ENCODE measurements around the gene GFPT2.

Gene GFPT2

DNA sequence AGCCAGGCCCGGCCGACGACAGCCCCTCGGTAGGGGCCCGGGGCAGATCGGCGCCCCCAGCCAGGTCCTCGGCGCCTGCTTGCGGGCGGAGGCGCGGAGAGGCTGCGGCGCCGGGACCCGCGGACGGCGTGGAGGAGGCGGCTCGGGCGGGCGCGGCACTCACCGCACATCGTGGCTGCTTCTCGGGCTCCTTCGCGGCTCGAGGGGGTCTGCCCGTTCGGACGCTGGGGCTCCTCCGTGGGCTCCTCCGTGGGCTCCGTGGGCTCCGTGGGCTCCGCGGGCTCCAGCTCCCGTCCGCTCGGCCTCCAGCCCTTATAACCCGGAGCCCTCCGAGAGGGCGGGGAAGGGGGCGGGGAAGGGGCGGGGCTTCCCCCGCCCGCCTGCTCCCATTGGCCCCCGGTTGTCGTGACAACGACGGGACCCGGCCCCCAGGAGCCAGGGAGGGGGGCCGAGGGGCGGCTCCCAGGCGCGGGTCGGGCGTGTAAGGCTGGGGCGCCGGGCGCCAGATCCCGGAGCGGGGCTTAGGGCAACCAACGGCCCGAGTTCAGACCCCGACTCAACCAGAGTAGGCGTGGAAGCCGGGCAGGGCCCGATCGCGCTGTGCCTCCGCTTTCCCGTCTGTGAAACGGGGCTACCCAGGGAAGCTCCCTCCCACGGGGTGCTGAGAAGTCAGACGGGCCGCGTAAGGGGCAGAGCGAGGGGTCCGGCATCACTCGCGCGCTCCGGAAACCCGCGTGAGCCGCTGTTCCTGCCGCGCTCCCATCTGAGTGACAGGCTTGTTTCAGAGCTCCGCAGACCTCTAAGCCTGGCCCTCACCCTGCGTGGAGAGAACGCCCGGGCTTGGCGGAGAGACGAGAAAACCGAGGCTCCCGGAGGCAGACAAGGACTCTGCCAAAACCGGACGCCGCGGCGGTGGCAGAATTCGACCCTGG lies at the start of gene GFPT2:
Gene GFPT2 (minus strand): TSS at position 289 of the 932 bp plus-strand sequence. CDS start 119 bp downstream, at position 170.
- DNase-seq: no peak

DNA sequence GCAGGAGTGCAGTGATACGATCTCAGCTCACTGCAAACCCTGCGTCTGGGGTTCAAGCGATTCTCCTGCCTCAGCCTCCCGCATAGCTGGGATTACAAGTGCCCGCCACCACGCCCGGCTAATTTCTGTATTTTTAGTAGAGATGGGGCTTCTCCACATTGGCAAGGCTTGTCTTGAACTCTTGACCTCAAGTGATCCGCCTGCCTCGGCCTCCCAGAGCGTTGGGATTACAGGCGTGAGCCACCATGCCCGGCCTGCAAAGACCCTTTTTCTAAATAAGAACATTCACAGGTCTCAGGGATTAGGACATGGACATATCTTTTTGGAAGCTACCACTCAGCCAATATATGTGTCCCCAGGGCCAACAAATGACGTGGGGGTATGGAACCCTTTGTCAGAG lies 49.6 kb upstream of the GFPT2 start:
- no peak for DNase-seq

DNA sequence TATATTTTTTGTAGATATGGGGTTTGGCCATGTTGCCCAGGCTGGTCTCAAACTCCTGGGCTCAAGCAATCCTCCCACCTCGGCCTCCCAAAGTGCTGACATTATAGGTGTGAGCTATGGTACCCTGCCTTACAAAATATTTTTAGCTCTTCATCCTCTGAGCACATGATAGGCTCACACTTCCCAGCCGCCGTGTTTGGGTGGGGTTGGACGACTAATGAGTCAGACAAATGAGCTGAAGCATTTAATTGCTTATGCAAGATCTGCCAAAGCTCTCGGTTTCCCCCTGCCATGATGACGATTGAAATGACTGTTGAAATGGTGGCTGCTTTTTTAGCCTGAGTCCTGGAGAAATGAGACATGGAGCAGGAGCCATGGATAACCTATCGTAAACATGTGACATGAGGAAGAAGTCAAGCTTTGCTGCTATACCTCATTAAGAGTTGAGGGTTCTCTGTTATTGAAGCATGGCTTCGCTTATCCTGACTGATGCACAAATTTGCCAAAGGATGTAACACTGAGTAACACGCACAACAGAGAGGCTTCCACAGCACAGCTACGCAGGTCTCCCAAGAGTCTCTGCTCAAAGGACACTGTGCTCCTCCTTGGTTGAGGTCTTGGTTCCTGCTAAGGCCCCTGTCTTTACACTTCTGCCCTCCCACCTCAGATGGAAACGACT lies 48.2 kb upstream of the GFPT2 start:
- DNase-seq: no peak

DNA sequence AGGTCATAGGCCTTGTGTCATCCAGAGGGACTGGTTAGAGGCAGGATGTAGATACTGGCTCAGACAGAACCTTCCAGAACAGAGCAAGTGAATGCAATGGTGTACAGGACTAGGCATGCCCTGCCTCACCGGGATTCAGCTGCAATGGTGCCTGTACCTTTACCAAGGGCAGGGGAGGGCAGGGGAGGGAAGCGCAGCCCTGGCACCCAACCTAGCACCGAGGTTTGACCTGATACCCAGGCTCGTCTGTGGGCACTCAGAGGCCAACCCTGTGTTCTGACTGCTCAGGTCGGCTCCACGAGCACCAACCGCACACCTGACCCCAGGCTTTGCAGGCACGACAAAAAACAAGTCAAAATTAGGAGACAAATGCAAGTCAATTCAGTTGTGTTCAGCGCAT lies 47.3 kb upstream of the GFPT2 start:
- DNase-seq: no peak

DNA sequence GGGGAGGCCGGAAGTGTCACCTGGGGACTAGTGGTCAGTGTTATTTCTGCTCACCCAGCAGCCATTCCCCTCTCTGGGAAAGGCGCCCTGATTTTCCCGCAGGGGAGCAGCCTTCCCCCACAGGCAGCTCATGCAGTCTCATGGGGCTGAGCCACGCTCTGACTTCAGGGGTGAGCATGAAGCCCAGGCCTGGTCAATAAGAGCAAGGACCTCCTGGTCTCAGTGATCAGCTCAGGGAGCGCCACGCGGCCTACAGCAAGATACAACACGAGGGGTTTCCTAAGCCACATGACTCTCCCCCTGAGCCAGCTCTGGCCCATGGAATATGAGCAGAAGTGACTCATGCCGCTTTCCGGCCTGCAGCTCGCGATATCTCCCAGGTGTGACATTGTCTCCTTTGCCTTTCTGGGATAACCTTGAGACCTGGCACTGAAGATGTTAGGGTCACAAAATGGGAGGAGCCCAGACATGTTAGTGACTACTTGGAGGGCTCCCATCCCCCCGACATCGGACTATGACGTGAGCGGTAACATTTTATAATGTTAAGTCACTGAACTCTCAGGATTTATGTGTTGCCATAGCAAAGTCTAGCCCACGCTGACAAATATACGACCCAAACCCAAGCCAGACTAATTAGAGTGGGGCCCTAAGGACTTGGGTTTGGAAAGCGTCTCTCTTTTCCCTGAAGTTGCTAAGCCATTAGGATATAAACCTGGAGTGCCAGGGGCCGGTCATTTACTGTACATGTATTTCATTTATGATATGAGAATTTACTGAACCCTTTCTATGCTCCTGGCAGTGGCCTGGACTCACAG lies 46.5 kb upstream of the GFPT2 start:
- DNase-seq: no peak

DNA sequence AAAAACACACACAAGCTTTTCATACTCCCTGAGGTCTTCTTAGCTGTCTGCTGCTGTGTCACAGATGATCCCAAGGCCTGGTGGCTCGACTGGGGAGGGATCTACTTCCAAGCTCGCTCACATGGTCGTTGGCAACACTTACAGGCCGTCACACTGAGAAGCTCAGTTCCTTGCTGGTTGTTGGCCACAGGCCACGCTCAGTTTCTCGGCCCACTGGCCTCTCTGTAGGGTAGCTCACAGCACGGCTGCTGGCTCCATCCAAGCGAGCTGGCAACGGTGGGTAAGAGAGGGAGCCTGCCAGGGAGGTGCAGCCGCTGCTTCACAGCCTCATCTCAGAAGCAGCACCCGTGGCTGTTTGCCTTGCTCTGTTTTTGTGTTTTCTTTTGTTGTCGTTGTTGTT lies 43.8 kb upstream of the GFPT2 start:
- DNase-seq: no peak

DNA sequence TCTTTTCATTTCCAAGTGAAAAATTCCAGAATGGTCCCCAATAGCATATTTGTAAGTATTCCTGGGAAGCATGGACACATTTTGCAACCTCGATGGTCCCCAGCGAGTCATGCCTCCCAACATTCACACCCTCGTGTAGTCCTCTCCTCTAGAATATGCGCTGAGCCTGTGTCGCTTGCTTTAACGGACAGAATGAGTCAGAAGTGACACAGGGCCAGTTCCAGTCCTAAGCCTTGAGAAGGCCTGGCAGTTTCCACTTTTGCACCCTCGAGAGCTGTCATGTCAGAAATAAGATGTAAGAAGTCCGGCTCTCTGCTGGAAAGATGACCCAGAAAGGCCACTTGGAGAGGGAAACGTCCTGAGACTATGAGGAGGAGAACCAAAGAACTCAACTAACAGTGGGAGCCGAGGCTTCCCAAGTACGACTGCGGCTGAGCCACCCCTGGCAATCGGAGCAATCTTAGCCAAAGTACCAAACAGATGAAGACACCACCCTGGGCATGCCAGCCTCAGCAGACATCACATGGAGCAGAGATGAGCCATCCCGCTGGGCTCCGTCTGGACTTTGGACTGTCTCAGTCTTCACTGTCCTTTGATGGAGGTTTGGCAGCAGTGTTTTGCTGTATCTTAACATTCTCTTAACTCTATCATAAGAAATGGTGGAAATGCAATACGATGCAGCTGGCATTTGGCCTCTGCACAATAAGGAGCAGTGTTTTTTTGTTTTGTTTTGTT lies 42.6 kb upstream of the GFPT2 start:
- DNase-seq: no peak

DNA sequence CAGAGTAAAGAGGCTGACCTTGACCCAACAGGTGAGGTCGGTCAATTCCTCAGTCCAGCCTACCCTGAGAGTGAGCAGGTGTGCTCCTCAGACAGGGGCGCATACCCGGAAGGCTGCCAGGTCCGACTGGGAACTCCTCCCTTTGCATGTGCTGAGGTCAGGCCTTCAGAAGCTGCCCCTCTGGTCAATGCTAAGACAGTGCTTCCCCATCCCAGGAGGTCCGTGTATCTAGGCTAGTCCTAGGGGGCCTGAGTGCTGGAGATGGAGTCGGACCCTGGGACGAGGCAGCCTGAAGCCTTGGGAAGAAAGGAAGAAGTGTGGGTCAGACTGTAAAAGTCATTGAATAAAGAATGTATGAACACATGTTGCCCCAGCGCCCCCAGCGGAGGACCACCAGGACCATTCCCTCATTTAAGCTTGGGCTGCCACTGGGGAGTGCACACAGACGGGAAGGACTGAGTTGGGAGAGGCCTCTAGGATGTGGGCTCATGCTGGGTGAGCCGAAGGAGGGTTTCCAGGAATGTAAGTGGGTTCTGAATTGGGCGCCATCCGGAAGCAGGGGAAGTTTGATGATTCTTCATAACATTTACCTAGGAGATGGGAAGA lies 41.0 kb upstream of the GFPT2 start:
- DNase-seq: no peak

DNA sequence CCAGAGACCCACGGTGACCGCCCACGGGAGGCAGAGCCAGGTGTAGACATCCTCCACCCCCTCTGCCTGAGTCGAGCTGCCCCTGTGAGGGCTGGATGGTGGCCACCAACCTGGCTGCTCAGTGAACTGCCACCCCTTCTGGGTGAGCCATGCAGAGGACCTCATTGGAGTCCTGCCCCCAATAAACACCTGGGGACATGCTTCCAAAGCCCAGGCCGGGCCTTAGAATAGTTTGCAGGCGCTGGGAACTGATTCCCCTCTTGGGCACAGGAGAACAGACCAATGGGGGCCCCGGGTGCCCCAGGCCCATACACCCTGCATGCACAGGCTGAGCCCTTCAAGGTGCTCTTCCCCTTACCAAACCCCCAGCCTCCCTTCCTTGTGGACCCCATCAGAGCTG lies 38.1 kb upstream of the GFPT2 start:
- DNase-seq: no peak

DNA sequence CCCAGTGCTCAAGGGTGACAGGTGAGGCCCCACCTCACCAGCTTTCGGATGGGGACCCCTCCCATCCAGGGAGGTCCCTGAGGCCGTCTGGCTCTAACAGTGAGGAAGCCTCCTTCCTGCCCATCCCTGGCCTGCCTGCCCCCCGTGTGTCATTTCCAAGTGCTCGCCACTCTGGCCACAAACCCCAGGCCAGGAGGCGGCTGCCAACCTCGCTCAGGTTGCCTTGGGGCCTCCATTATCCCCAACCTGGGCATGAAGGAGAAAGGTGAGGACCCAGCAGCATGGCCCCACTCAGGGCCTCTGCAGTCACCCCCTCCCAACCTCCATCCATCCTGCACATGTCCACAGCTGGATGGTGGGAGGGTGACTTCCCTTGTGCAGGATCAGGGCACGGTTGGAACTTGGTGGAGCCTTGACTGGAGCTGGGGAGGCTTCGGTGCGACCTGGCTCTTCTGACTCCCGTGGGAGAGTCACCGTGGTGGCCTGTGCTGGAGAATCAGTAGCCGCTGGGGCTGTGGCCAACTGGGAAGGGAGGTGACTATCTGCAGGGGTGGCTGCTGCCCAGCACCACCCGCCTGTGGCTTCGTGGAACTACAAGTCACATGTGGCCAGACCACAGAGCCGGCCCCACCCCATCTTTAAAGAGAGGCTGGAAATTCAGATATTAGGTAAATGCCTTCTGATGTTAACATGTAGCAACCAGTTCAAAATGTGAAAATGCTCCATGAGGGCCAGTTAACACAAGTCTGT lies 37.5 kb upstream of the GFPT2 start:
- DNase-seq: no peak

DNA sequence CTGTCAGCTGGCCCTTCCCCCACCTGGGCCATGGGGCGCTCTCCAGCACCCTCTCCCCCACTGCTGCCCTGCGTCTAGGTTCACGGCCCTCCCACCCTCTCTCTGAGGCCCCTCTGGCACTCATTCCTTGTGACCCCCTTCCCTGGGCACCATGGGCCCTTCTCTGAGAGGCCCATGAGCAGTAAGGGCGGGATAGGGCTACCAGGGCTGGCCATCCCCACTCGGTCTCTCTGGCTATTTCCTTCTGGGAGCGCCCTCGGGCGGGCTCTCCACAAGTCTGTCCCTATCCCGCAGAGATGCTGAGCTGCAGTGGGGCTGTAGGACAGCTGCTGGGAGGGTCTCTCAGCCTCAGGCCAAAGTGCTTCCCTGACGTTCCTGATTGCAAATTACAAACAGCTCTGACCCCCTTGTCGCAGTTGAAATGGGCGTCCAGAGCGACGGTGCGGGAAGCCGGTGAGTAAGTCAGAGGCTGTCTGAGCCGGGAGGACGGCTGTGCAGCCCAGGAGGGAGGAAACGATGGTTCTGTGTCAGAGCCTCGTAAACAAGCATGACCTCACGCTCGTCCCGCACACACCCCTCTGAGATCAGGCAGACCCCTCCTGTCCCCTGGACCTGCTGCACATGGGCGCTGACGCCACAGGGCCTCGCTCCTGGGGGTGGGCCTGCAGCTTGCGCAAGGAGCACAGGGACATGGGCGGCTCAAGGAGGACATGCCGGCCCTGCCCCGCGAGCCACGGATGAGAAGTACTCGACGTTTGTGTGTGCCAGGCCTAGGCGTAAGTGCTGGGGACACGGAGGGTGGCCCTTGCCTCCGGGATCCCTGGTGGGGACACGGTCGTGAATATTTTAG lies 36.3 kb upstream of the GFPT2 start:
- no peak for DNase-seq

DNA sequence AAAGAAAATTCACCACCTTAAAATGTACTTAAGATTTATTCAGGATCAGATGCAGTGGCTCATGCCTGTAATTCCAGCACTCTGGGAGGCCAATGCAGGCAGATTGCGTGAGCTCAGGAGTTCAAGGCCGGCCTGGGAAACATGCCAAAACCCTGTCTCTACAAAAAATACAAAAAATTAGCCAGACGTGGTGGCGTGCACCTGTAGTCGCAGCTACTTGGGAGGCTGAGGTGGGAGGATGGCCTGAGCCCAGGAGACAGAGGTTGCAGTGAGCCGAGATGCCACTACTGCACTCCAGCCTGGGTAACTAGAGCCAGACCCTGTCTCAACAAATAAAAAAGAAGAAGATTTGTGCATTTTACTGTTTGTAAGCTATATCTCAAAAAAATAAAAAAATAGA lies 34.7 kb upstream of the GFPT2 start:
- DNase-seq: no peak

DNA sequence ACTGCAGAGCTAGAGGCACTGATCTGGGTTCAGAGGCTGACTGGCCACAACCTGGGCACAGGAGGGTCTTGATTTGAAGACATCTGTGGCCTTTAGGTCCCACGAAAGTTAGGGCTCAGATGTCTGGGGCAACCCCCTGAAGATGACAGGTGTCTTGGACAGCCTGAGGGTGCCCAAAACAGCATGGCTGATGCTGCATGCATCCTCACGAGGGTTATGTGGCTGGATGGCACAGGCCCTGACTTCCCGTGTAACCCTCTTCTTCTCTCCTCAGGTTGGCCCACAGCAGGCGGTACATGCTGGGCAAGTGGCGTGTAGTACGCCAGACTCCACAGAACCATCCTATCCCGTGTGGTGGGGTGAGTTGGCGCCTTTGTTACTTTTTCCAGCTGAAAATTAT lies 29.8 kb upstream of the GFPT2 start:
- DNase-seq: no peak

DNA sequence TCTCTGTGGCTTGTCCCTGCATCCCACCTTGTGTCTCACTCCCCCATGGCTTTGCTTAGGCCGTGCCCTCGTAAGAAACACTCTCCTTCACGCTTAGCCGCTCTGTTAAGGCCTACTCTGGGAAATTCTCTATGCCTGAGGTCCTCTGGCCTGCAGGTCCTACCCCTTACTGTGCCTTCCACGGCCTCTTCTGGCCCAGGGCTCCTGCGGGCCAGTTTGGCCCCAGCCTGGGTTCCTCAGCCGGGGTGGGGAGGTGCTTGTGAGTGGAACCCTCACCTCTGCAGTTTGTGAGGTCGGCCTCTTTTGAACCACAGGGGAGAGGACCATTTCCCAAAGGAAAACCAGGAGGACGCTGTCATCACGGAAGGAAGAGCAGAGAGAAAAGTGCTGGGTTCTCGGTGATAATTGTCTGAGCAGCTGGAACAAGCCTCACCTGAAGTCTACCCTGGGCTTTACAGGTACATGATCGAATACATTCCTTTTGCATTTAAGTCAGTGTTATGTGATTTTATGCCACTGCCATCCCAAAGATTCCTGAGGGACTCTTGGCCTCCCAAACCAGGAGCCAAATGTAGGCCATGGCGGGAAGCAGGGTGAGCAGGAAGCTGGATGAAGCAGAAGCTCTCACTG lies 28.8 kb upstream of the GFPT2 start:
- DNase-seq: no peak

DNA sequence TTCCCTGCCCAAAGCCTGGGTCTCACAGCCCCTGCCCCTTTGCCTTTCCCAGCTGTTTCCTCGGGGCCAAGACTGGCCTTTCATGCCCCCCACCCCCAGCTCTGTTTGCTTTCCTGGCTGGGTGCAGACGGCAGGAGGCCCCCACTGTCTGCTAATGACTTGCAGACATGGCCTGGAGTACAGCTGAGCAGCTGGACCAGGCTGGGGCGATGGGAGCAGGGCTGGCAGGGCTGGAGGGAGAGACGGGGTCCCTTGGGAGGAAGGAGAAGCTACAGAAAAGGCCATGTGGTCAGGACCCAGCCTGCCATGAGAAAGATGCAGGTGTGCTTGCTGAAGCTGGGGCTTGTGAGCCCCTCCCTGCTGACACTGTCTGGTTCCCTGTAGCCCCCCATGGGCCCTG lies 28.3 kb upstream of the GFPT2 start:
- DNase-seq: no peak

DNA sequence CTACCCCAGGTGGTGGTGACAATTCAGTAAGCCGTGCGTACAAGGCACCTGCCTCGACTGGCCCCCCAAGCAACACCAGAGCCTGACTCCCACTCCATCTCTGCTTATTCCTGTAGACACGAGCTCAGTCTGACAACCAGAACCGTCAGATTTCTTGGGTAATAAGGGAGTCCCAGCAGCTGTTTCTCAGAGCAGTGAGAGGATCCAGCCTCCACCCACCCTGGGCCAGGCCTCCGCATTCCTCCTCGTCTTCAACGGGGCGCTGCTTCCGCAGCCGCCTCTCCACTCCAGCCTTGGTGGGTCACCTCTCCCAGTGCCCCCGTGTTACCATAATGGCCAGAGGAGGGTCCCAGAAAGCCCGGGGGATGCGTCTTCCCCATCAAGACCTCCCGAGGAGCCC lies 27.7 kb upstream of the GFPT2 start:
- DNase-seq: no peak

DNA sequence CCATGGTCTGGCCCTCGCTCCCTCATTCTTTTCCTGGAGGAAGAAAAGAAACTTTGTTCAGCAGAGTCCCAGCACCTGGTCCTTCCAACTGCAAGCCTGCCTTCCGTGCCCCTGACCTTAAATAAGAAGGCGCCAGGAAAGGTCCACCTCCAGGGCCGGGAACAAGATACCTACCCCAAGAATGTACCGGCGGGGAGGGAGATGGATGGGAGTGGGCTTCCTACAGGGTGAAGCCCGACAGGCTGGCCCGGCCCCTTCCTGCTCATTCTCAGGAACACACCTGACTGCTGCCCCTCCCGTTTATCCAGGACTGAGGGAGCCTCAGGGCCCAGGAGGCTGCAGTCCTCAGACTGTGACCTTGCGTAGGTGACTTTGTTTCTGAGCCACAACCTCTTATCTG lies 27.3 kb upstream of the GFPT2 start:
- no peak for DNase-seq

DNA sequence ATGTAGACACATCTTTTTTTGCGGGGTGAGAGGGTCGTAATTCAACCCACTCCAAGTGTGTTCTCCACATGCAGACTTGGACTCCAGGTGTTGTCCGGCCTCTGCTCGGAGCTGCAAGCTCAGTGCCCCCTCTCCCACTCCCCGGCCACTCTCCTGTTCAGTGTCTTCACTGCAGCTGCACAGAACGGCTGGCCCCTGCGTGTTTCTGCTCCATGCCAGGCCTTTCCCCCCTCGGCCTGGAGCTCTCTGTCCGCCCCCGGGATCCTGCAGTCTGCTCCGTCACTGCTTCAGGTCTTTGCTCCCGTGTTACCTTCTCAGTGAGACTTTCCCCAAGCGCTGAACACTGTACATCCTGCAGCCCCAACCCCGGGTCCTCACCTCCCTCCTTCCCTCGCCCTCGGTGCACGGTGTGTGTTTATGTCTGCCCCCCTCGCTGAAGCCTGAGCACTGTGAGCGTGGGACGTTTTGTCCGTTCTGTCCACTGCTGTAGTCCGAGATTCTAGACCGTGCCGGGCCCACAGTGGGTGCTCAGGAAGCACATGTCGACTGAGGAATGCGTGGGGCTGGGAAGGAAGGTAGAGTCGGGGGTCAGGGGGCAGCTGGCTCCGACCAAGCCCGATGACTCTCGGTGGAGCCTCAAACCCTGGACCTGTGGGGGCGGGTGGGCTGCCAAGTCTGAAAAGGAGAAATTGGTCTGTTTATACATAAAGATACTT lies 26.4 kb upstream of the GFPT2 start:
- no peak for DNase-seq
